CD14-positive monocyte (primary cell): Measurements from ENCODE around the gene RTCB. TPM values are rescaled to one million over a fixed set of nuclear protein-coding genes. Genes with fewer than 3 reads are reported as not detected.

ENCODE experiments used
- DNase-seq, 3 donors: peaks; one replicate each; pipeline ENCODE4 v3.0.0-alpha.2; 2011 to 2022
- H2AFZ ChIP-seq: 2 replicates; pipeline ENCODE4 v1.6.0; 2012; ENCODE audit warnings: mild to moderate bottlenecking, low read depth, low read length, inconsistent platforms; ENCODE audit not compliant: insufficient read depth, poor library complexity, severe bottlenecking
- H3K27ac ChIP-seq, 2 donors: 1 replicate in 1 of 2; 2 replicates in 1 of 2; pipeline ENCODE4 v1.5.1; 2012 to 2013; ENCODE audit warnings: low read length in 2 of 2, control low read depth in 1 of 2, inconsistent platforms in 1 of 2, low read depth in 1 of 2, mild to moderate bottlenecking in 1 of 2
- H3K27me3 ChIP-seq, 2 donors: one replicate each; pipeline versions ENCODE4 v1.6.0 to v1.6.1; 2011 to 2013; ENCODE audit warnings: low read length in 2 of 2; ENCODE audit not compliant: control insufficient read depth in 2 of 2, insufficient read depth in 2 of 2
- H3K36me3 ChIP-seq, 2 donors: replicated peaks in 1 of 2; 1 replicate in 1 of 2; 2 replicates in 1 of 2; pipeline versions ENCODE4 v1.5.1 to v1.6.1; 2012 to 2013; ENCODE audit warnings: low read length in 2 of 2, control low read depth in 1 of 2, inconsistent platforms in 1 of 2, mild to moderate bottlenecking in 1 of 2; ENCODE audit not compliant: insufficient read depth in 2 of 2, control insufficient read depth in 1 of 2
- H3K4me1 ChIP-seq, 2 donors: 1 replicate in 1 of 2; 2 replicates in 1 of 2; pipeline versions ENCODE4 v1.5.1 to v1.6.1; 2012 to 2013; ENCODE audit warnings: low read length in 2 of 2, control low read depth in 1 of 2, inconsistent platforms in 1 of 2, mild to moderate bottlenecking in 1 of 2, moderate library complexity in 1 of 2; ENCODE audit not compliant: insufficient read depth in 2 of 2, control insufficient read depth in 1 of 2
- H3K4me2 ChIP-seq: replicated peaks from 2 replicates; pipeline ENCODE3; 2012; ENCODE audit warnings: low read length, moderate library complexity, mild to moderate bottlenecking; ENCODE audit not compliant: poor library complexity, severe bottlenecking; ENCODE audit errors: extremely low read depth
- H3K4me3 ChIP-seq, 3 experiments: fragments of 200-600 bp in 1 of 3; sonication (generic) in 1 of 3; replicated peaks in 1 of 3; 1 replicate in 2 of 3; 2 replicates in 1 of 3; pipeline ENCODE4 v1.5.1; 2011 to 2013; ENCODE audit warnings: low read length in 3 of 3, mild to moderate bottlenecking in 3 of 3, control low read depth in 2 of 3, low read depth in 2 of 3, inconsistent platforms in 1 of 3, moderate library complexity in 1 of 3
- H3K79me2 ChIP-seq: 2 replicates; pipeline ENCODE4 v1.6.0; 2012; ENCODE audit warnings: mild to moderate bottlenecking, control low read depth, inconsistent platforms, low read length, moderate library complexity; ENCODE audit not compliant: insufficient read depth
- H3K9ac ChIP-seq: 2 replicates; pipeline ENCODE4 v1.6.0; 2017; ENCODE audit warnings: low read length, mild to moderate bottlenecking; ENCODE audit not compliant: insufficient read depth, poor library complexity, severe bottlenecking
- H3K9me3 ChIP-seq, 2 donors: replicated peaks in 1 of 2; 1 replicate in 1 of 2; 2 replicates in 1 of 2; pipeline versions ENCODE4 v1.5.1 to v1.6.1; 2012 to 2013; ENCODE audit warnings: low read length in 2 of 2, control low read depth in 1 of 2; ENCODE audit not compliant: control insufficient read depth in 1 of 2, insufficient read depth in 1 of 2
- H4K20me1 ChIP-seq: 2 replicates; pipeline ENCODE4 v1.6.0; 2012; ENCODE audit warnings: mild to moderate bottlenecking, low read length, control low read depth, moderate library complexity; ENCODE audit not compliant: insufficient read depth
- H3K27ac Mint-ChIP-seq, 7 donors: one replicate each; pipeline ENCODE4 v1.8.0; 2020; ENCODE audit warnings: mild to moderate bottlenecking in 7 of 7, mixed read lengths in 7 of 7, moderate library complexity in 6 of 7, inconsistent platforms in 2 of 7
- H3K27me3 Mint-ChIP-seq, 3 donors: one replicate each; pipeline ENCODE4 v1.8.0; 2021 to 2022; ENCODE audit warnings: low read depth in 3 of 3, mild to moderate bottlenecking in 3 of 3, mixed read lengths in 3 of 3, moderate library complexity in 3 of 3, inconsistent platforms in 1 of 3
- H3K36me3 Mint-ChIP-seq, 2 donors: one replicate each; pipeline ENCODE4 v1.8.0; 2020; ENCODE audit warnings: mixed read lengths in 2 of 2, inconsistent platforms in 1 of 2, mild to moderate bottlenecking in 1 of 2
- H3K4me1 Mint-ChIP-seq: one replicate; pipeline ENCODE4 v1.8.0; 2020; ENCODE audit warnings: mild to moderate bottlenecking, mixed read lengths
- H3K4me3 Mint-ChIP-seq, 2 donors: one replicate each; pipeline ENCODE4 v1.8.0; 2020; ENCODE audit warnings: mild to moderate bottlenecking in 2 of 2, mixed read lengths in 2 of 2, moderate library complexity in 1 of 2
- H3K9me3 Mint-ChIP-seq, 7 donors: one replicate each; pipeline ENCODE4 v1.8.0; 2020 to 2022; ENCODE audit warnings: mixed read lengths in 7 of 7, mild to moderate bottlenecking in 6 of 7, moderate library complexity in 6 of 7, inconsistent platforms in 2 of 7
- CTCF ChIP-seq: fragments of 200-600 bp; IDR thresholded peaks from one replicate; pipeline ENCODE4 v1.8.0; 2022; ENCODE audit warnings: antibody characterized with exemption, mild to moderate bottlenecking
- WGBS: methylation state at CpG from one replicate; pipeline ENCODE4 v1.1.5; 2013; ENCODE audit warnings: missing lambda C conversion rate; ENCODE audit not compliant: insufficient coverage; 5-methylcytosine and 5-hydroxymethylcytosine counted together
- intact Hi-C, 2 donors: fragments of 100-400 bp; cut with micrococcal nuclease; formaldehyde crosslinking; loops; one replicate each; pipeline versions ENCODE4 v1.15.0 to v1.15.1; 2023
- polyA plus RNA-seq, 3 donors: library from polyadenylated mRNA; depleted of rRNA in 1 of 3; unstranded in 2 of 3; stranded (reverse) in 1 of 3; fragments of 300-500 nt in 2 of 3; fragments of >200 nt in 1 of 3; fragmentation: Illumina TruSeq in 2 of 3; gene quantifications; 1 replicate in 2 of 3; 2 replicates in 1 of 3; pipeline ENCODE4 v1.2.3, GENCODE V29; 2012 to 2021

Gene RTCB
- polyA plus RNA-seq, 3 donors: 41.5 to 106 (median 104) TPM

DNA sequence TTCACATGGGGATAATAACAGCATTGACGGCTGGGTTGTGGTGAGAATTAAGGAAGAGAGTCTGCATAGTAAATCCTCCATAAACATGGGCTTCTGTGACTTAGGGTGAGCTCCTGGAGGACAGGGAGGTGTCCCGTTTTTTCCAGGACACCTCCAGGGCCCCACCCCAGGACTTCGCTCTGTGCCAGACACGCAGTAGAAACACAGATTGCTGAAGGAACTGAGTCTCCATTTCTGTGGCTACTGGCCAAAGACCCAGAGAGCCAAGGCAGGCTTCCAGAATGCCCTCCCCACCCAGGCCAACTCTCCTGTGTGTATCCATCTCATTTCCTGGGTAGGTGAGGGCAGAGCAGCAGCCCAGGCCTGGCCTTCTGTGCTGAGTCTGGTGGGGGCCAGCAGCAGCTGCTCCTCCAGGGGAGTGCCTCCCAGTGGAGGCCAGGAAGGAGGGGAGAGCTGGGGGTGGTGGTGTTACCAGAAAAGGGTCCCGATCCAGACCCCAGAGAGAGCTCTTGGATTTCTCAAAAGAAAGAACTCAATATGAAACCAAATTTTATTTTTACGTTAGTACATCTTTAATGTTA is 63.9 kb downstream of the RTCB start:
- Mint-ChIP-seq H3K4me1 (no peaks in the 10 kb centered on the region), H3K27me3 (peaks cover 4 to 23% (median 11%) of the 10 kb centered on the region in 3 donors), H3K4me3 (no peak overlapping the region), H3K27ac (no peak overlapping the region), H3K9me3 (peaks cover 0 to 7% (median 3%) of the 10 kb centered on the region in 7 donors), H3K36me3 (no peaks in the 10 kb centered on the region)
- no peak overlapping the region for H3K4me3 ChIP-seq
- DNase-seq: no peak
- H4K20me1 ChIP-seq: no peaks in the 10 kb centered on the region
- no peak overlapping the region for H3K9ac ChIP-seq
- no peaks in the 10 kb centered on the region for H3K36me3 ChIP-seq
- H3K4me2 ChIP-seq: no peak overlapping the region
- H3K27me3 ChIP-seq: peaks cover 6 to 21% of the 10 kb centered on the region in 2 donors
- no peak overlapping the region for H2AFZ ChIP-seq
- TF ChIP-seq CTCF: no peak
- intact Hi-C loops: no loop called here
- peaks cover 0 to 1% of the 10 kb centered on the region in 2 donors for H3K9me3 ChIP-seq
- H3K79me2 ChIP-seq: no peaks in the 10 kb centered on the region
- 100% methylated on average over 2 of the region's 6 CpGs for WGBS
- no peak overlapping the region for H3K27ac ChIP-seq
- no peaks in the 10 kb centered on the region for H3K4me1 ChIP-seq

DNA sequence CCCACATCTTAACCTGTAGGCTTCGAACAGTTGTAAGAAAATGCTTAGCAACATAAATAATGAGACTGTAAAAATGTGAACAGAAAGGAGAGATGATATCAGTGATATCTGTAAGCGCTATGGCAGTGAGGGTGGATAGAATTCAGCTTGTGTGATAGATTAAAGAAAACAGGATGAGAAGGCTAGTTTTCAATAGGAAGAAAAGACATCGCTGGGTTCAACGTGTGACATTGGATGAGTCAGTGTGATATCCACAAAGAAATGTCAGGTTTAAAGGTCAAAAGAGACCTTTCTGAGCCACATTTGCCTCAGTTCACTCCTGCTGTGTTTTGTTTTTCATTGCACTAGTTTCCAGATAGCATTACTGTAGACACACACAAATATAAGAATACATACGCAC is 68.1 kb downstream of the RTCB start:
- intact Hi-C loops: no loop called here
- peaks cover 0 to 4% (median 2%) of the 10 kb centered on the region in 7 donors for H3K9me3 Mint-ChIP-seq
- Histone ChIP-seq H3K9me3 (no peaks in the 10 kb centered on the region), H3K9ac (no peak overlapping the region), H3K4me2 (no peak overlapping the region), H2AFZ (no peak overlapping the region), H3K4me3 (no peak overlapping the region), H3K27ac (no peak overlapping the region), H3K79me2 (no peaks in the 10 kb centered on the region), H3K27me3 (peaks cover 6 to 24% of the 10 kb centered on the region in 2 donors), H3K36me3 (no peaks in the 10 kb centered on the region), H4K20me1 (no peaks in the 10 kb centered on the region), H3K4me1 (no peaks in the 10 kb centered on the region)
- H3K27me3 Mint-ChIP-seq: peaks cover 13 to 32% (median 15%) of the 10 kb centered on the region in 3 donors
- H3K4me1 Mint-ChIP-seq: no peaks in the 10 kb centered on the region
- no peak for TF ChIP-seq CTCF
- no peak overlapping the region for H3K27ac Mint-ChIP-seq
- WGBS: 83% methylated on average over 3 of the region's 5 CpGs
- no peaks in the 10 kb centered on the region for H3K36me3 Mint-ChIP-seq
- H3K4me3 Mint-ChIP-seq: no peak overlapping the region
- DNase-seq: no peak
